Stimulated activated naive CD8-positive, alpha-beta T cell treated with anti-CD3 and anti-CD28 coated beads, Interleukin-15, amount 100 ng/mL, for 72 hours (primary cell): ENCODE measurements around the gene FGD3.

Source experiments
- ATAC-seq: fragments of 150-1000 bp; cut with Tn5 transposase; 2 replicates; pipeline ENCODE4 v1.10.0; 2021; ENCODE audit warnings: mild to moderate bottlenecking, moderate library complexity
- DNase-seq, 2 donors: peaks; one replicate each; pipeline ENCODE4 v3.0.0; 2021 to 2022
- H3K27ac Mint-ChIP-seq, 2 donors: one replicate each; pipeline ENCODE4 v1.8.0; 2022; ENCODE audit warnings: mild to moderate bottlenecking in 2 of 2, mixed read lengths in 2 of 2, moderate library complexity in 2 of 2
- H3K27me3 Mint-ChIP-seq: one replicate; pipeline ENCODE4 v1.8.0; 2022; ENCODE audit warnings: mixed read lengths
- H3K4me1 Mint-ChIP-seq: one replicate; pipeline ENCODE4 v1.8.0; 2022; ENCODE audit warnings: mild to moderate bottlenecking, mixed read lengths
- H3K4me3 Mint-ChIP-seq, 2 donors: one replicate each; pipeline ENCODE4 v1.8.0; 2022; ENCODE audit warnings: mild to moderate bottlenecking in 2 of 2, mixed read lengths in 2 of 2, moderate library complexity in 1 of 2
- H3K9me3 Mint-ChIP-seq, 2 donors: one replicate each; pipeline ENCODE4 v1.8.0; 2022; ENCODE audit warnings: mixed read lengths in 2 of 2

The FGD3 gene

DNA sequence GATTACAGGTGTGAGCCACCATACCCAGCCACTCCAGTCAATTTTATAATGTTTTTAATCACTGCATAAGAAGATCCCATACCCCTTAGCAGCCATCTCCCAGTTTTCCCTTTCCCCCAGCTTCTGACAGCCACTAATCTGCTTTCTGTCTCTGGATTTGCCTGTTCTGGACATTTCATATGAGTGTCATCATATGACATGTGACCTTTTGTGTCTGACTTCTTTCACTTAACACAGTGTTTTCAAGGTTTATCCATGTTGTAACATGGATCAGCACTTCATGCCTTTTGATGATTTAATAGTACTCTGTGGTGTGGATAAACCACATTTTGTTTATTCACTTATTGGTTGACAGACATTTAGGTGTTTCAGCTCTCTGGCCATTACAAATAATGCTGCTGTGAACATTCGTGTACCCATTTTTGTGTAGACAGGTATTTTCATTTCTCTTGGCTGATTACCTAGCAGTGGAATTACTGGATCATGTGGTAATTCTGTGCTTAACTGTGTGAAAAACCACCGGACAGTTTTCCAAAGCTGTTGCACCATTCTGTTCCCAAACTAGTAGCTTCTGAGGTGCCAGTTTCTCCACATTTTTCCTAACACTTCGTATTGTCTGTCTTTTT, 119.8 kb downstream of the FGD3 start:
- DNase-seq (no peak), ATAC-seq (no peak)
- peaks cover 0 to 5% of the 10 kb centered on the region in 2 donors for H3K9me3 Mint-ChIP-seq
- peak overlapping the region; percentile 51 to 84 for H3K27ac Mint-ChIP-seq
- H3K4me1 Mint-ChIP-seq, result peaks cover 91% of the 10 kb centered on the region
- no peaks in the 10 kb centered on the region for H3K27me3 Mint-ChIP-seq
- H3K4me3 Mint-ChIP-seq, result no peak overlapping the region

- H3K9me3 Mint-ChIP-seq, result peaks cover 0 to 5% of the 10 kb centered on the region in 2 donors
- ATAC-seq (no peak), DNase-seq (no peak)
- no peak overlapping the region for H3K27ac Mint-ChIP-seq
- H3K4me1 Mint-ChIP-seq, result peaks cover 89% of the 10 kb centered on the region
- H3K4me3 Mint-ChIP-seq, result no peak overlapping the region
- H3K27me3 Mint-ChIP-seq, result no peaks in the 10 kb centered on the region
These were observed 121.6 kb downstream of the FGD3 start for GRCh38 chr9:93068956-93069355.

DNA sequence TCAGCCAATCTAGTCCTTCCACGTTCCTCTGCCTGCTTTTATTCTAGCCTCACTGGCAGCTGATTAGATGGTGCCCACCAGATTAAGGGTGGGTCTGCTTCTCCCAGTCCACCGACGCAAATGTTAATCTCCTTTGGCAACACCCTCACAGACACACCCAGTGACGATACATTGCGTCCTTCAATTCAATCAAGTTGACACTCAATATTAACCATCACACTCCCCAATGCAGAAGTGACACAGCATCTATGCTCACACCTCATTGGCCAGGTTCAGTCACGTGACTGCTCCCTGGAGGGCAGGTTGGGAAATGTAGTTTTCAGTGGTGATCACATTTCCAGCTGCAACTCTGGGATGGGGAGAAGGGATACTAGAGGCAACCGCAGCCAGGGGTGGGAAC, 124.1 kb downstream of the FGD3 start:
- Mint-ChIP-seq H3K27me3 (no peaks in the 10 kb centered on the region), H3K4me3 (no peak overlapping the region), H3K9me3 (peaks cover 0 to 5% of the 10 kb centered on the region in 2 donors), H3K27ac (no peak overlapping the region), H3K4me1 (peaks cover 82% of the 10 kb centered on the region)
- DNase-seq, result no peak
- no peak for ATAC-seq

DNA sequence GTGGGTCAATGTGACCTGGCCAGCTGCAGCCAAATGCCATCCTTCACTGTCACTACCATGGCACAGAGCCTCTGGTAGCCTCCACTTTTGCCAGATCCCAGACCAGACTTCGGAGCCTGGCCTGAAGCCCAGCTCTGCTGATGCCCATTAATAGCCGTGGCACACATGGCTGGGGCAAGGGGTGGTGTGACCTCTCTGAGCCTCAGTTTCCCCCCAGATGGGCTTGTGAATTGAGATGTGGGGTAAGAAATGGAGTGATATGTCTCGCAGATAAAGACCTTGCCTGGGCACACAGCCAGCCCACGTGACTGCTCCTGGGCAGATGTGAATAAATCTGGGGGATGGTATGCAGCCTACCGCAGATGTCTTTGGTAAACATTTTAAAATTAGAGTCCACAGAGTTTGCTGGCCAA, 125.1 kb downstream of the FGD3 start:
- peak; percentile 15 for ATAC-seq
- no peaks in the 10 kb centered on the region for H3K27me3 Mint-ChIP-seq
- no peak for DNase-seq
- H3K9me3 Mint-ChIP-seq, result no peaks in the 10 kb centered on the region
- peaks cover 84% of the 10 kb centered on the region for H3K4me1 Mint-ChIP-seq
- H3K4me3 Mint-ChIP-seq, result no peak overlapping the region
- no peak overlapping the region for H3K27ac Mint-ChIP-seq

DNA sequence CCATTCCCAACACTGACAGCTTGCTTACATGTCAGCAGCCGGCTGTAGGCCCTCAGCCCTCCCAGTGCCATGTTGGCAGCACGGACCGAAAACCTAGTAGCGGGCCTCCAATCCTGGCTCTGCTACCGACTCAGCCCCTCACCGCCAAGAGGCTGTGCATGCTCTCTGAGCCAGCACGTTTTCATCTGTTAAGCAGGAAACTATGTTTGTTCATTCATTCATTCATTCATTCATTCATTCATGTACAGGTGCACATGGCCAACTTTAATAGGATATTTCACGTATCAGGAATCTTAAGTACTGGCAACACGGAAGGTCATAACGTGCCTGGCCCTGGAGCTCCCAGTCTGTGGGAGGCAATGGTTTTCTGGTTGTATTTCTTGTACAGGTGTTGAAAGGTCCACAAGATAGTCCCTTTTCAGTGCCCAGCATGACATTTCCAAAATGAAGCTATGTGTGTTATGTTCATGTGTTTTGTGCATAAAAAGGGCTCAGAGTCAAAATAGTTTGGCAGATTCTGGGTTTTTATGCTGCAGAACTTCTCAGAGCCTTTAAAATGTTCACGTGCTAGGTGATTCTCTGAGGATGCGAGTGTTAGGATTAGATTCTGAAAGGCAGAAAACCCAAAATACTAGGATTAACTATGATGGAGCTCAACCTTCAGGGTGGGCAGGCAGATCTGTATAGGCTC, 128.9 kb downstream of the FGD3 start:
- ATAC-seq (no peak), DNase-seq (no peak)
- peaks cover 76% of the 10 kb centered on the region for H3K4me1 Mint-ChIP-seq
- no peaks in the 10 kb centered on the region for H3K9me3 Mint-ChIP-seq
- H3K4me3 Mint-ChIP-seq, result no peak overlapping the region
- no peaks in the 10 kb centered on the region for H3K27me3 Mint-ChIP-seq
- peak overlapping the region in 1 of 2 donors; percentile 48 for H3K27ac Mint-ChIP-seq

DNA sequence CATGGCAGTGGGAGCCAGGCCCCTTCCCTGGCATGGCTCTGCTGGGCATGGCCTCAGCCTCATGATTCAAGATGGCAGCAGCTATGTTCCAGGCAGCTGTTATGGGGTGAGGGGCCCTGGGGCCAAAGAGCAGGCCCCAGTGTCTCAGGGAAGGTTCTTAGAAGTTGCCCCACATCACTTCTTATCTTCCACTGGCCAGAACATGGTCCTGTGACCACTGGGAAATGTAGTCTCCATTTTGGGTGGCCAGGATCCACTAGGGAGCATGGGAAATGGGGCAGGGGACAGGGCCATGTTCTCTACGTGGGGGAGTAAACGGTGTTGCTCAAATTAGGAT, 129.4 kb downstream of the FGD3 start:
- Mint-ChIP-seq H3K27ac (peak overlapping the region in 1 of 2 donors; percentile 48), H3K4me1 (peaks cover 76% of the 10 kb centered on the region), H3K9me3 (no peaks in the 10 kb centered on the region), H3K4me3 (no peak overlapping the region), H3K27me3 (no peaks in the 10 kb centered on the region)
- ATAC-seq (no peak), DNase-seq (no peak)

GRCh38 chr9:93077367-93077766, 130.0 kb downstream of the FGD3 start:
- DNase-seq (no peak), ATAC-seq (peak; percentile 35)
- Mint-ChIP-seq H3K27me3 (no peaks in the 10 kb centered on the region), H3K4me3 (no peak overlapping the region), H3K27ac (peak overlapping the region in 1 of 2 donors; percentile 55), H3K9me3 (no peaks in the 10 kb centered on the region), H3K4me1 (peaks cover 76% of the 10 kb centered on the region)

DNA sequence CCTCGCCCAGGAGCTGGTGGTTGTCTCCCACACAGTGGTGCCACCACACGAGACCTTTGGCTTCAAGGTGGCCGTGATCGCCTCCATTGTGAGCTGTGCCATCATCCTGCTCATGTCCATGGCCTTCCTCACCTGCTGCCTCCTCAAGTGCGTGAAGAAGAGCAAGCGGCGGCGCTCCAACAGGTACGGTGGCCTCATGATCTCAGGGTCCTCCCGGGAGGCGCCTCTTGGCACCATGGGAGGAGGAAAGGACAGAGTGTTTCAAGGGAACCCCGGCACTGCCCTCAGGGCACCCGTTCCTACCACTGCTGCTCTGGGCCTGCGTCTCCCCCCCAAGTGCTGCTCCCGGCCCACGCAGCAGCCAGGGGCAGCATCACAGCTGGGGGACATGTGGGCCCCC, 130.5 kb downstream of the FGD3 start:
- Mint-ChIP-seq H3K27me3 (no peaks in the 10 kb centered on the region), H3K9me3 (no peaks in the 10 kb centered on the region), H3K4me3 (no peak overlapping the region), H3K4me1 (peaks cover 76% of the 10 kb centered on the region), H3K27ac (peak overlapping the region in 1 of 2 donors; percentile 55)
- no peak for ATAC-seq
- no peak for DNase-seq

GRCh38 chr9:93079371-93079770, 132.0 kb downstream of the FGD3 start:
- DNase-seq (no peak), ATAC-seq (no peak)
- peaks cover 0 to 4% of the 10 kb centered on the region in 2 donors for H3K9me3 Mint-ChIP-seq
- no peak overlapping the region for H3K27ac Mint-ChIP-seq
- no peaks in the 10 kb centered on the region for H3K27me3 Mint-ChIP-seq
- peaks cover 80% of the 10 kb centered on the region for H3K4me1 Mint-ChIP-seq
- no peak overlapping the region for H3K4me3 Mint-ChIP-seq

GRCh38 chr9:93080406-93080805, 133.1 kb downstream of the FGD3 start:
- no peak overlapping the region for H3K4me3 Mint-ChIP-seq
- H3K27ac Mint-ChIP-seq, result no peak overlapping the region
- DNase-seq, result no peak
- no peaks in the 10 kb centered on the region for H3K27me3 Mint-ChIP-seq
- H3K9me3 Mint-ChIP-seq, result peaks cover 0 to 4% of the 10 kb centered on the region in 2 donors
- ATAC-seq, result no peak
- peaks cover 71% of the 10 kb centered on the region for H3K4me1 Mint-ChIP-seq

DNA sequence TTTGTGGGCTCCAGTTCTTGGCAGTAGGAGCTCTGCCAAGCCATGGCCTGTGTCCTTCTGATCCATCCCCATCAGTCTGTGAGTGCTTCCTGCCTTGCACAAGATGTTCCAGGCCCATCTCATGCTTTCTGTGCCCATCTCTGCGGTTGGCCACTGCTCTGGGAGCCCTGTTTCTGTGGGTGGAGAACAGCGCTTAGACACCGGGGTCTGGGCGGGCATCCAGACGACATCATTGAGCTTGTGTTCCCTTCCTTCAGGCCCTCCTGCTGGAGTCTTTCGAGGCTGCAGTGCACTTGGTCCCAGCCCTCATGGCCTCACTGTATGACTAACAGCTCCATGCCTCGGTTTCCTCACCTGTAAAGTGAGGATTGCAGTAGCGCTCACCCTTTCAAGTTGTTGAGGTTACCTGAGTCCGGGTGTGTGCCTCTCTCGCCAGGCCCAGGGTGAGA, 133.8 kb downstream of the FGD3 start:
- peaks cover 5 to 9% of the 10 kb centered on the region in 2 donors for H3K9me3 Mint-ChIP-seq
- no peak overlapping the region for H3K4me3 Mint-ChIP-seq
- DNase-seq (no peak), ATAC-seq (no peak)
- no peaks in the 10 kb centered on the region for H3K27me3 Mint-ChIP-seq
- no peak overlapping the region for H3K27ac Mint-ChIP-seq
- peaks cover 66% of the 10 kb centered on the region for H3K4me1 Mint-ChIP-seq

DNA sequence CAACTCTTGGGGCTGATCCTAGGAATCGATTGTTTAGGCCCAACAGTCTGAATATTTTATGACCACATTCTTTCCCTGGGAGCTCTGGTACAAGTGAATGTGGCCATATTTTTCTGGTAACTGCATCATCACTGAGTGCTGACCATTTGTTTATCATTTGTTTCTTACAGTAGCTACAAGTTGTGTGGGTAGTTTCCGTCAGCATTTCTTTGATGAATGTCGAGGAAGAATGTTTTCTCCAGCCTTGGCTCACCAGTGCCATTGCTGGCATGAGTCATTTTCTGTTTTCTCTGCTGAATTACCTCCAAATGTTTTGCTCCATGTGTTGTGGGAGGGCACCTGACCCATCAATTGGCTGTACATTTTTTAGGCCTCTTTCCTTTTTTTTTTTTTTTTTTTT, 134.6 kb downstream of the FGD3 start:
- ATAC-seq (no peak), DNase-seq (no peak)
- peaks cover 5 to 9% of the 10 kb centered on the region in 2 donors for H3K9me3 Mint-ChIP-seq
- no peak overlapping the region for H3K4me3 Mint-ChIP-seq
- no peaks in the 10 kb centered on the region for H3K27me3 Mint-ChIP-seq
- H3K4me1 Mint-ChIP-seq, result peaks cover 64% of the 10 kb centered on the region
- H3K27ac Mint-ChIP-seq, result no peak overlapping the region

DNA sequence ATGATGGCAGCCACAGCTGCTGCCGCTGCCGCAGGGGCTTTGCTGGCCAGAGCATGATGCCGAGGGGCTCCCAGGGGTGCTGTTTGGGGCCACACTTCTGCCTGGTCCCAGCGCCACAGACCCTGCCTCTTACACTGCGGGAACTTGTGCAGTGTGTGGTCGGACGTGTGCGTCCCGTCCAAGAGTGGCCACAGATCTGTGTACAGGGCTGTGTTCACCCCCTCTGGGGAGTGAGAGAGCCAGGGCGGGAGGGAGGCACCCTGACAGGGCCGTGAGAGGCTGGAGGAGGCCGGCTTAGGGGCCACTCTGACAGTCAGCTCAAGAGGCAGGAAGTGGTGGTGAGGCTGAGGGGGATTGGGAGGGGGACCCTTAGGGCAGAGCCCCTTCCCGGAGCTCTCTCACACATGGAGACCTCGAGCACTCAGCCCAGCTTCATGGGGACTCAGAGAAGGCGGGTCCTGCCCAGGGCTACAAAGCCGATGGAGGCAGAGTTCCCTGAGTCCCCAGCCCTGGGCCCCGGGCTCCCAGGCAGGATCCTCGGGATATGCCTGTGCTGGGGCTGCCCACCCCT, 135.6 kb downstream of the FGD3 start:
- Mint-ChIP-seq H3K4me3 (peak overlapping the region; percentile 26 to 48), H3K9me3 (peaks cover 5 to 9% of the 10 kb centered on the region in 2 donors), H3K27me3 (no peaks in the 10 kb centered on the region), H3K27ac (peak overlapping the region; percentile 96 to 98), H3K4me1 (peaks cover 60% of the 10 kb centered on the region)
- ATAC-seq (peak; percentile 70), DNase-seq (no peak)

DNA sequence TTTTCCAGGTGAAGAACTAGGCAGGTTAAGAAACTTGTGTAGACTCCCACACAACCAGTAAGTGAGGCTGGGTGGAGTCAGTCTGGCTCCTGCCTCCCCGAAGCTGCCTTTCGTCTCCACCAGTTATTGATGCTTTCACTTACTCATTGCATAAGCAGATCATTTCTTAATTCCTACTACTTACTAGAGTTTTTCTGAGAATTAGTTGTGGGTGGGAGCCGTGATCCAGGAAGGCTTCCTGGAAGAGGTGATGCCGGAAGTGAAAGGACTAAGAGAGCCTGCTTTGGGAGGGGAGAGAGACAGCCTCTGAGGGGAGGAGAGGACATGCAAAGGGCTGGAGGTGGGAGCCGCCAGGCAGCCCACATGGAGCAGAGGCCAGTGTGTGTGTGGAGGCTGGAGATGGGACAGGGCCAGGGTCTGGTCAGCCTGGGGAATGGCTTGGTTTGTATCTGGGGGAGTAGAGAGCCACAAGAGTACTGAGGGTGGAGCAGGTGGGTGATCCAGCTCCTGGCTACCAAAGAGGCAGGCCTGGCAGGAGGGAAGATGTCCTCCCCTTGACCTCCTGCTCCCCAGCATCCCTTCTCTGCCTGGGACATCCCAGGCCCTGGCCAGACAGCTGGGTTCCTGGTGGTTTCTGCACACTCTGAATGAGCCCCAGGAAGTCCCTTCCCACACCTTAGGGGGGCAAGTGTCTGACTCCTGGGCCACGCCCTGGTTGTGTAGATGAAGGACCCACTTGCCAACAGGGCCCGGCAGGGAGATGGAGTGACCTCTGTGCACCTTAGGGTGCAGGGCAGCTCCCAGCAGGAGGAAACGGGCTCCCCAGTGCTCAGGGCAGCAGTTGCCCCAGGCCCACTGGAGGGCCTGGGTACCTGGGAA, 136.5 kb downstream of the FGD3 start:
- Mint-ChIP-seq H3K4me3 (peak overlapping the region; percentile 65 to 73), H3K27ac (peak overlapping the region; percentile 96 to 98), H3K9me3 (peaks cover 5 to 9% of the 10 kb centered on the region in 2 donors), H3K27me3 (no peaks in the 10 kb centered on the region), H3K4me1 (peaks cover 67% of the 10 kb centered on the region)
- DNase-seq (peak in 1 of 2 donors; percentile 55), ATAC-seq (peak; percentile 82)

GRCh38 chr9:93084471-93084881, 137.2 kb downstream of the FGD3 start:
- no peaks in the 10 kb centered on the region for H3K27me3 Mint-ChIP-seq
- H3K27ac Mint-ChIP-seq, result no peak overlapping the region
- peaks cover 73% of the 10 kb centered on the region for H3K4me1 Mint-ChIP-seq
- no peak for DNase-seq
- no peak overlapping the region for H3K4me3 Mint-ChIP-seq
- ATAC-seq, result no peak
- H3K9me3 Mint-ChIP-seq, result peaks cover 5 to 9% of the 10 kb centered on the region in 2 donors
